Heart left ventricle (tissue), 16 donors: ENCODE data around the gene IFIT1. TPM values are rescaled to one million over a fixed set of nuclear protein-coding genes. Genes with fewer than 3 reads are reported as not detected.
A peak's percentile ranks its signal among the peaks of the same experiment; 100 is the strongest.

Experiments used
- ATAC-seq, 4 donors: fragments of 200-7000 bp; cut with Tn5 transposase; one replicate each; pipeline ENCODE4 v1.9.1; 2020 to 2022; ENCODE audit warnings: moderate library complexity in 4 of 4, mild to moderate bottlenecking in 3 of 4, moderate number of reproducible peaks in 1 of 4
- DNase-seq, 5 donors: peaks; one replicate each; pipeline ENCODE4 v3.0.0-alpha.2; 2020
- H3K27ac ChIP-seq, 12 donors: fragments of 200-600 bp; sonication (generic) in 4 of 12; one replicate each; pipeline versions ENCODE4 v1.5.0 to v1.8.0; 2016 to 2022; ENCODE audit warnings: mild to moderate bottlenecking in 2 of 12
- H3K27me3 ChIP-seq, 9 donors: fragments of 200-600 bp; sonication (generic) in 2 of 9; one replicate each; pipeline versions ENCODE4 v1.5.1 to v1.8.0; 2016 to 2022; ENCODE audit warnings: mild to moderate bottlenecking in 3 of 9
- H3K36me3 ChIP-seq, 9 donors: fragments of 200-600 bp; sonication (generic) in 2 of 9; one replicate each; pipeline versions ENCODE4 v1.5.0 to v1.8.0; 2018 to 2022; ENCODE audit warnings: mild to moderate bottlenecking in 2 of 9
- H3K4me1 ChIP-seq, 12 donors: fragments of 200-600 bp; sonication (generic) in 4 of 12; one replicate each; pipeline versions ENCODE4 v1.5.0 to v1.8.0; 2016 to 2022; ENCODE audit warnings: mild to moderate bottlenecking in 3 of 12
- H3K4me3 ChIP-seq, 12 donors: fragments of 200-600 bp; sonication (generic) in 4 of 12; one replicate each; pipeline versions ENCODE4 v1.5.0 to v1.8.0; 2017 to 2022; ENCODE audit warnings: mild to moderate bottlenecking in 9 of 12, moderate library complexity in 4 of 12
- H3K9me3 ChIP-seq, 12 donors: fragments of 200-600 bp; sonication (generic) in 4 of 12; one replicate each; pipeline versions ENCODE4 v1.5.0 to v1.8.0; 2016 to 2022; ENCODE audit warnings: mild to moderate bottlenecking in 1 of 12
- CTCF ChIP-seq, 12 donors: fragments of 200-600 bp; sonication (generic) in 4 of 12; IDR thresholded peaks; one replicate each; pipeline versions ENCODE4 v1.5.0 to v1.8.0; 2018 to 2022; ENCODE audit warnings: antibody characterized with exemption in 12 of 12, mild to moderate bottlenecking in 5 of 12
- POLR2A ChIP-seq, 2 donors: fragments of 450-650 bp; IDR thresholded peaks; one replicate each; pipeline ENCODE4 v1.6.1; 2017; ENCODE audit warnings: antibody characterized with exemption in 2 of 2, mild to moderate bottlenecking in 2 of 2, moderate library complexity in 2 of 2
- WGBS, 4 donors: extraction: QIAGEN DNeasy Blood & Tissue Kit in 2 of 4; methylation state at CpG; one replicate each; pipeline versions ENCODE4 v1.1.5 to v1.1.7; 2013 to 2018; 5-methylcytosine and 5-hydroxymethylcytosine counted together
- intact Hi-C, 10 donors: fragments of 100-400 bp; cut with DNase I; formaldehyde crosslinking; loops; one replicate each; pipeline versions ENCODE4 v1.11.1 to v1.14.2; 2022
- polyA plus RNA-seq, 2 donors: library from polyadenylated mRNA; stranded (reverse); fragments of 200-250 nt; gene quantifications; one replicate each; pipeline ENCODE4 v1.2.3, GENCODE V29; 2013
- total RNA-seq, 9 donors: library from RNA; depleted of rRNA in 2 of 9; stranded (reverse); fragments of >200 nt in 2 of 9; fragmentation: NEBNext Ultra II Directional in 3 of 9; extraction: Animal tissue kit (Norgen Biotek cat#: 25700) in 3 of 9; gene quantifications; one replicate each; pipeline versions ENCODE4 v1.1.0 to v1.2.4, GENCODE V29; 2016 to 2023
- donor health status: ischemic (EF 13 %, LVEDD 7.1; RV severe dilation, severe dysfunction).
- donor health status: healthy with polysubstance abuse.
- donor health status: DM: no; HTN: yes; CAD: no.
- donor health status: DM: no; HTN: no; CAD: no.
- donor health status: ischemic (EF 25% LVEDD 6.9; RV normal size, moderate dysfunction).
- donor health status: ischemic (EF 25% LVEDD 5.7; RV mildly dilated, moderate dysfunction).
- donor health status: healthy.
- donor health status: DM: yes; HTN: yes; CAD: no.
- donor health status: ischemic (EF 35%, LVEDD 5.7; RV mildly dilated, moderate dysfunction).
- donor health status: nonischemic (EF 11% LVEDD 7.7; RV severe dilation, severe dysfunction).
- donor health status: DM: yes; HTN: yes; CAD: no.
- donor health status: PGD.
- donor health status: ischemic (EF 29% LVEDD 5.4; RV normal size, mild dysfunction).
- donor health status: nonischemic (EF 23%, LVEDD 6.1; RV moderate dilation, normal function).

The IFIT1 gene
- total and polyA plus RNA-seq, 11 donors = 5.5 to 58.2 (median 25.4) TPM

- intact Hi-C loops = loop anchor here (1.0 to 10.0 kb wide), 9 partner anchors 128 to 1448 kb away; partner anchors contain the start of genes KIF20B (in 6 of the 10) and RPP30 (in 1 of the 10)
- Histone ChIP-seq H3K36me3 (peaks cover 0 to 9% (median 6%) of the 10 kb centered on the region in 9 donors), H3K4me3 (no peak overlapping the region), H3K9me3 (no peaks in the 10 kb centered on the region), H3K4me1 (peaks cover 0 to 28% (median 8%) of the 10 kb centered on the region in 12 donors), H3K27ac (no peak overlapping the region), H3K27me3 (no peaks in the 10 kb centered on the region)
- TF ChIP-seq CTCF (IDR thresholded peaks at IDR 0.05) = peak; percentile 65 to 93 (median 84)
- TF ChIP-seq POLR2A (IDR thresholded peaks at IDR 0.05) = no peak
- no peak for DNase-seq
- 55 to 58% (median 57%) methylated on average over 5 of the region's 5 CpGs for WGBS, 4 donors
- peak in 3 of 4 donors; percentile 74 to 79 (median 78) for ATAC-seq
These were observed 33.9 kb downstream of the IFIT1 start for GRCh38 chr10:89426230-89426868.

GRCh38 chr10:89427629-89428028 is 35.2 kb downstream of the IFIT1 start:
- Histone ChIP-seq H3K4me3 (no peak overlapping the region), H3K9me3 (no peaks in the 10 kb centered on the region), H3K36me3 (peaks cover 0 to 3% (median 0%) of the 10 kb centered on the region in 9 donors), H3K27ac (no peak overlapping the region), H3K27me3 (no peaks in the 10 kb centered on the region), H3K4me1 (peaks cover 0 to 36% (median 9%) of the 10 kb centered on the region in 12 donors)
- ATAC-seq (peak in 1 of 4 donors; percentile 26), DNase-seq (no peak)
- intact Hi-C loops = loop anchor here in 9 of 10 donors (2.0 to 10.0 kb wide), 7 partner anchors 127 to 1447 kb away; partner anchors contain the start of genes KIF20B (in 6 of the 9) and RPP30 (in 1 of the 9)
- WGBS, 4 donors = 86 to 91% (median 88%) methylated on average over 4 of the region's 4 CpGs
- no peak for TF ChIP-seq CTCF (IDR thresholded peaks at IDR 0.05)
- no peak for TF ChIP-seq POLR2A (IDR thresholded peaks at IDR 0.05)

- WGBS, 4 donors = 18 to 50% (median 34%) methylated on average over 1 of the region's 1 CpG
- H3K4me1 ChIP-seq = peaks cover 0 to 38% (median 9%) of the 10 kb centered on the region in 12 donors
- no peak for TF ChIP-seq CTCF (IDR thresholded peaks at IDR 0.05)
- TF ChIP-seq POLR2A (IDR thresholded peaks at IDR 0.05) = no peak
- peak overlapping the region in 4 of 12 donors; percentile 12 to 30 (median 24) for H3K27ac ChIP-seq
- ATAC-seq (peak in 3 of 4 donors; percentile 64 to 79 (median 65)), DNase-seq (no peak)
- intact Hi-C loops = loop anchor here in 6 of 10 donors (5.0 to 10.0 kb wide), 3 partner anchors 273 to 1446 kb away; partner anchors contain the start of genes KIF20B (in 6 of the 6) and RPP30 (in 1 of the 6)
- H3K27me3 ChIP-seq = no peaks in the 10 kb centered on the region
- no peak overlapping the region for H3K4me3 ChIP-seq
- H3K9me3 ChIP-seq = no peaks in the 10 kb centered on the region
- H3K36me3 ChIP-seq = no peaks in the 10 kb centered on the region
These were observed 36.5 kb downstream of the IFIT1 start for GRCh38 chr10:89428877-89429276.

GRCh38 chr10:89431977-89432376 is 39.6 kb downstream of the IFIT1 start:
- Histone ChIP-seq H3K27ac (peak overlapping the region in 5 of 12 donors; percentile 1 to 40 (median 19)), H3K27me3 (no peaks in the 10 kb centered on the region), H3K9me3 (no peaks in the 10 kb centered on the region), H3K36me3 (peaks cover 0 to 2% (median 0%) of the 10 kb centered on the region in 9 donors), H3K4me1 (peaks cover 0 to 32% (median 9%) of the 10 kb centered on the region in 12 donors), H3K4me3 (peak overlapping the region in 3 of 12 donors; percentile 2 to 13 (median 7))
- 33 to 42% (median 36%) methylated on average over 3 of the region's 3 CpGs for WGBS, 4 donors
- DNase-seq = no peak
- peak in 2 of 4 donors; percentile 24 to 28 for ATAC-seq
- no peak for TF ChIP-seq POLR2A (IDR thresholded peaks at IDR 0.05)
- no peak for TF ChIP-seq CTCF (IDR thresholded peaks at IDR 0.05)
- intact Hi-C loops = loop anchor here in 3 of 10 donors (2.0 to 5.0 kb wide), 2 partner anchors 40 to 43 kb away; no protein-coding TSS in a partner anchor
